T-helper 17 cell (primary cell): ENCODE data around the gene LTV1. TPM values are rescaled to one million over a fixed set of nuclear protein-coding genes. Genes with fewer than 3 reads are reported as not detected.
"Not testable (repeated sequence)": the region's sequence is repeated elsewhere in the genome, so short reads cannot be mapped to it uniquely, and the experiment has no call there.

ENCODE experiments used
- ATAC-seq: fragments of 150-1000 bp; cut with Tn5 transposase; 2 replicates; pipeline ENCODE4 v1.10.0; 2021; ENCODE audit warnings: mild to moderate bottlenecking, moderate library complexity
- DNase-seq, 3 donors: peaks; one replicate each; pipeline versions ENCODE4 v3.0.0 to v3.0.0-alpha.2; 2020 to 2021
- H3K9me3 ChIP-seq: one replicate; pipeline ENCODE4 v1.7.0; 2013; ENCODE audit warnings: low read length, mild to moderate bottlenecking; ENCODE audit not compliant: control insufficient read depth, poor library complexity, severe bottlenecking
- H3K27ac Mint-ChIP-seq: one replicate; pipeline ENCODE4 v1.8.0; 2022; ENCODE audit warnings: mild to moderate bottlenecking, moderate library complexity, mixed read lengths
- H3K27me3 Mint-ChIP-seq: one replicate; pipeline ENCODE4 v1.8.0; 2022; ENCODE audit warnings: mixed read lengths
- H3K36me3 Mint-ChIP-seq: one replicate; pipeline ENCODE4 v1.8.0; 2022; ENCODE audit warnings: low read depth, mixed read lengths
- H3K4me1 Mint-ChIP-seq: one replicate; pipeline ENCODE4 v1.8.0; 2022; ENCODE audit warnings: mild to moderate bottlenecking, mixed read lengths
- H3K4me3 Mint-ChIP-seq: one replicate; pipeline ENCODE4 v1.8.0; 2022; ENCODE audit warnings: mild to moderate bottlenecking, moderate library complexity, mixed read lengths
- total RNA-seq, 4 donors: library from RNA in 2 of 4; stranded (reverse) in 2 of 4; gene quantifications; one replicate each; pipeline ENCODE4 v1.2.3 and lab custom pipeline; 2022 to 2026

Gene LTV1
- total RNA-seq, 2 donors from 2014 or later = 19.1 to 24.4 TPM

- Mint-ChIP-seq H3K27ac (peak overlapping the region; percentile 67), H3K36me3 (peaks cover 9% of the 10 kb centered on the region), H3K27me3 (no peaks in the 10 kb centered on the region), H3K4me1 (peaks cover 8% of the 10 kb centered on the region), H3K4me3 (no peak overlapping the region)
- no peaks in the 10 kb centered on the region for H3K9me3 ChIP-seq
- DNase-seq = no peak
- no peak for ATAC-seq
These were observed 20.5 kb upstream of the LTV1 start for GRCh38 chr6:143822584-143823024.

- Mint-ChIP-seq H3K27me3 (no peaks in the 10 kb centered on the region), H3K4me3 (no peak overlapping the region), H3K4me1 (peaks cover 8% of the 10 kb centered on the region), H3K36me3 (peaks cover 8% of the 10 kb centered on the region), H3K27ac (no peak overlapping the region)
- H3K9me3 ChIP-seq = no peaks in the 10 kb centered on the region
- no peak for ATAC-seq
- DNase-seq = no peak
These were observed 19.6 kb upstream of the LTV1 start for GRCh38 chr6:143823548-143823947.

GRCh38 chr6:143828572-143828971, 14.6 kb upstream of the LTV1 start:
- Mint-ChIP-seq H3K4me3 (no peak overlapping the region), H3K27me3 (no peaks in the 10 kb centered on the region), H3K27ac (no peak overlapping the region), H3K4me1 (peaks cover 3% of the 10 kb centered on the region), H3K36me3 (peaks cover 4% of the 10 kb centered on the region)
- ATAC-seq (no peak), DNase-seq (no peak)
- no peaks in the 10 kb centered on the region for H3K9me3 ChIP-seq

- H3K4me1 Mint-ChIP-seq = no peaks in the 10 kb centered on the region
- H3K27me3 Mint-ChIP-seq = no peaks in the 10 kb centered on the region
- ATAC-seq = no peak
- H3K9me3 ChIP-seq = no peaks in the 10 kb centered on the region
- H3K36me3 Mint-ChIP-seq = no peaks in the 10 kb centered on the region
- no peak for DNase-seq
- H3K4me3 Mint-ChIP-seq = no peak overlapping the region
- H3K27ac Mint-ChIP-seq = no peak overlapping the region
These were observed 7.0 kb upstream of the LTV1 start for GRCh38 chr6:143836150-143836549.

- Mint-ChIP-seq H3K4me3 (no peak overlapping the region), H3K27me3 (no peaks in the 10 kb centered on the region), H3K4me1 (peaks cover 3% of the 10 kb centered on the region), H3K36me3 (no peaks in the 10 kb centered on the region), H3K27ac (no peak overlapping the region)
- no peaks in the 10 kb centered on the region for H3K9me3 ChIP-seq
- no peak for DNase-seq
- no peak for ATAC-seq
These were observed 4.7 kb upstream of the LTV1 start for GRCh38 chr6:143838395-143838794.

GRCh38 chr6:143839196-143839595, 3.9 kb upstream of the LTV1 start:
- H3K27ac Mint-ChIP-seq = no peak overlapping the region
- no peaks in the 10 kb centered on the region for H3K36me3 Mint-ChIP-seq
- DNase-seq (no peak), ATAC-seq (no peak)
- H3K4me1 Mint-ChIP-seq = peaks cover 10% of the 10 kb centered on the region
- H3K4me3 Mint-ChIP-seq = no peak overlapping the region
- no peaks in the 10 kb centered on the region for H3K27me3 Mint-ChIP-seq
- no peaks in the 10 kb centered on the region for H3K9me3 ChIP-seq

- peak overlapping the region; percentile 33 for H3K4me3 Mint-ChIP-seq
- no peak overlapping the region for H3K27ac Mint-ChIP-seq
- no peaks in the 10 kb centered on the region for H3K27me3 Mint-ChIP-seq
These were observed 2.4 kb upstream of the LTV1 start for GRCh38 chr6:143840595-143841265.

GRCh38 chr6:143842461-143842901, 657 bp upstream of the LTV1 start:
- no peak for DNase-seq
- Mint-ChIP-seq H3K27ac (peak overlapping the region; percentile 97), H3K4me1 (peaks cover 18% of the 10 kb centered on the region), H3K36me3 (peaks cover 2% of the 10 kb centered on the region), H3K27me3 (no peaks in the 10 kb centered on the region), H3K4me3 (peak overlapping the region; percentile 91)
- ATAC-seq = peak; percentile 51
- H3K9me3 ChIP-seq = no peaks in the 10 kb centered on the region

More at GRCh38 chr6:143840595-143841265, 2.4 kb upstream of the LTV1 start:
- H3K36me3 Mint-ChIP-seq = no peaks in the 10 kb centered on the region
- DNase-seq (no peak), ATAC-seq (no peak)
- H3K9me3 ChIP-seq = no peaks in the 10 kb centered on the region
- H3K4me1 Mint-ChIP-seq = peaks cover 15% of the 10 kb centered on the region

GRCh38 chr6:143843677-143843999, 500 bp downstream of the LTV1 start:
- no peaks in the 10 kb centered on the region for H3K27me3 Mint-ChIP-seq
- H3K27ac Mint-ChIP-seq = peak overlapping the region; percentile 97
- no peaks in the 10 kb centered on the region for H3K9me3 ChIP-seq
- peaks cover 22% of the 10 kb centered on the region for H3K4me1 Mint-ChIP-seq
- H3K4me3 Mint-ChIP-seq = peak overlapping the region; percentile 91
- H3K36me3 Mint-ChIP-seq = peaks cover 5% of the 10 kb centered on the region
- DNase-seq (no peak), ATAC-seq (peak; percentile 16)

GRCh38 chr6:143844006-143844405, 868 bp downstream of the LTV1 start:
- no peaks in the 10 kb centered on the region for H3K27me3 Mint-ChIP-seq
- peaks cover 5% of the 10 kb centered on the region for H3K36me3 Mint-ChIP-seq
- DNase-seq = no peak
- ATAC-seq = no peak
- peak overlapping the region; percentile 91 for H3K4me3 Mint-ChIP-seq
- peak overlapping the region; percentile 97 for H3K27ac Mint-ChIP-seq
- no peaks in the 10 kb centered on the region for H3K9me3 ChIP-seq
- H3K4me1 Mint-ChIP-seq = peaks cover 24% of the 10 kb centered on the region

- no peaks in the 10 kb centered on the region for H3K9me3 ChIP-seq
- DNase-seq = no peak
- Mint-ChIP-seq H3K27ac (no peak overlapping the region), H3K4me1 (peaks cover 30% of the 10 kb centered on the region), H3K36me3 (peaks cover 8% of the 10 kb centered on the region), H3K4me3 (no peak overlapping the region), H3K27me3 (no peaks in the 10 kb centered on the region)
- no peak for ATAC-seq
These were observed 1.9 kb downstream of the LTV1 start for GRCh38 chr6:143845033-143845432.

GRCh38 chr6:143851706-143852105, 8.6 kb downstream of the LTV1 start:
- DNase-seq, ATAC-seq, H3K4me3 Mint-ChIP-seq, H3K9me3 ChIP-seq, H3K27me3 Mint-ChIP-seq, H3K27ac Mint-ChIP-seq: not testable (repeated sequence)
- Mint-ChIP-seq H3K36me3 (peaks cover 21% of the 10 kb centered on the region), H3K4me1 (peaks cover 17% of the 10 kb centered on the region)

GRCh38 chr6:143855057-143855456, 11.9 kb downstream of the LTV1 start:
- ATAC-seq, DNase-seq, H3K27me3 Mint-ChIP-seq, H3K9me3 ChIP-seq, H3K4me3 Mint-ChIP-seq, H3K27ac Mint-ChIP-seq, H3K4me1 Mint-ChIP-seq: not testable (repeated sequence)
- peaks cover 24% of the 10 kb centered on the region for H3K36me3 Mint-ChIP-seq

- H3K36me3 Mint-ChIP-seq = peaks cover 23% of the 10 kb centered on the region
- not testable (repeated sequence) for H3K9me3 ChIP-seq, H3K4me1 Mint-ChIP-seq, ATAC-seq, H3K4me3 Mint-ChIP-seq, H3K27ac Mint-ChIP-seq, H3K27me3 Mint-ChIP-seq, DNase-seq
These were observed 13.6 kb downstream of the LTV1 start for GRCh38 chr6:143856762-143857161.
